ENCODE data around the gene CERS6. TPM values are rescaled to one million over a fixed set of nuclear protein-coding genes. Genes with fewer than 3 reads are reported as not detected.

Gene CERS6
- total RNA-seq, 1 experiment from 2014 or later: 14.0 TPM

GRCh38 chr2:168718622-168719021, 262.6 kb downstream of the CERS6 start:
- Histone ChIP-seq H3K36me3 (replicated peaks; ENCODE audit: control insufficient read depth, insufficient read depth, low read length) (no peaks in the 10 kb centered on the region), H3K27me3 (ENCODE audit: control insufficient read depth, insufficient read depth, low read length) (no peaks in the 10 kb centered on the region), H3K4me3 (ENCODE audit: insufficient read depth, low read depth, low read length) (no peak overlapping the region)
- DNase-seq: no peak

DNA sequence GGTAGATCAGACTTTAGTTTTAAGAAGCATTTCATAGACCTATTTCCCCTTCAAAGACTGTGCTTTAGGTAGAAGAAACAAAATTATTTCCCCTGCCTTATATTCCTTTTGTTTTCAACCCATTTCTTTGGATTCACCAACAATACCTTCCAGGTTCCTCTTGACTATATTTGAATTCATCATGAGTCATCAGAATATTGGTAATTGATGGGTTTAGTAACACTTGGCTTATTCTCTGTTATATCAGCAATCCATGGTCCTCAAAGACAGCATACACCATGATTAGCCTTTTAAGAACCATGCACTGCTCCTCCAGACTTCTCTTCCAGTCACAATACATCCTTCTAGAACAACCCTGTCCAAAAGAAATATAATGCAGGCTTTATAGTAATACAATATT, 263.4 kb downstream of the CERS6 start:
- no peaks in the 10 kb centered on the region for H3K36me3 ChIP-seq (replicated peaks; ENCODE audit: control insufficient read depth, insufficient read depth, low read length)

DNA sequence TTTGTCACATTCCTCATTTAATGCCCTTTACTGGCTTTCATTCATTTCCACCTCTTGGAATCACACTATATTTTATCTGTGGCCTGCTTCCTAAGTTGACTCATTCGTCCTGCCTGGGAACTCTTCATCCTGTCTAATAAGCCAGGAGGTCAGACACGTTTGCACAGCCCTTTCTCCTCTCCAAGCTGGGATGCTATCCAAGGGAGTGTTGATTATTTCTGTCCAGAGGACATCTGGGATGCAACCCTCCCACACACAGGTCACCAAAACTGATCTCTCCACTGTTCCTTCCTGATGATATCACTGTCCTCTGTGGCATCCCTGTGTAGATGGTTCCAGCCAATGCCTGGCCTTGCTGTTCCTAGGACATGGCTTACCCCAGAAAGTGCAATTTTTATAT, 266.5 kb downstream of the CERS6 start:
- Histone ChIP-seq H3K4me3 (ENCODE audit: insufficient read depth, low read depth, low read length) (no peak overlapping the region), H3K27me3 (ENCODE audit: control insufficient read depth, insufficient read depth, low read length) (no peaks in the 10 kb centered on the region), H3K36me3 (replicated peaks; ENCODE audit: control insufficient read depth, insufficient read depth, low read length) (no peaks in the 10 kb centered on the region)
- DNase-seq: no peak

More for the DNA sequence above, 263.4 kb downstream of the CERS6 start:
- DNase-seq: no peak
- H3K27me3 ChIP-seq (ENCODE audit: control insufficient read depth, insufficient read depth, low read length): no peaks in the 10 kb centered on the region
- no peak overlapping the region for H3K4me3 ChIP-seq (ENCODE audit: insufficient read depth, low read depth, low read length)

- DNase-seq: no peak
- H3K36me3 ChIP-seq (replicated peaks; ENCODE audit: control insufficient read depth, insufficient read depth, low read length): no peaks in the 10 kb centered on the region
- no peaks in the 10 kb centered on the region for H3K27me3 ChIP-seq (ENCODE audit: control insufficient read depth, insufficient read depth, low read length)
- H3K4me3 ChIP-seq (ENCODE audit: insufficient read depth, low read depth, low read length): no peak overlapping the region
Observed at GRCh38 chr2:168723275-168723899, 267.3 kb downstream of the CERS6 start.

GRCh38 chr2:168726375-168726774, 270.3 kb downstream of the CERS6 start:
- Histone ChIP-seq H3K4me3 (ENCODE audit: insufficient read depth, low read depth, low read length) (no peak overlapping the region), H3K36me3 (replicated peaks; ENCODE audit: control insufficient read depth, insufficient read depth, low read length) (no peaks in the 10 kb centered on the region), H3K27me3 (ENCODE audit: control insufficient read depth, insufficient read depth, low read length) (no peaks in the 10 kb centered on the region)
- no peak for DNase-seq

GRCh38 chr2:168727904-168728470, 271.9 kb downstream of the CERS6 start:
- no peak overlapping the region for H3K4me3 ChIP-seq (ENCODE audit: insufficient read depth, low read depth, low read length)
- DNase-seq: no peak
- no peaks in the 10 kb centered on the region for H3K36me3 ChIP-seq (replicated peaks; ENCODE audit: control insufficient read depth, insufficient read depth, low read length)
- H3K27me3 ChIP-seq (ENCODE audit: control insufficient read depth, insufficient read depth, low read length): no peaks in the 10 kb centered on the region

DNA sequence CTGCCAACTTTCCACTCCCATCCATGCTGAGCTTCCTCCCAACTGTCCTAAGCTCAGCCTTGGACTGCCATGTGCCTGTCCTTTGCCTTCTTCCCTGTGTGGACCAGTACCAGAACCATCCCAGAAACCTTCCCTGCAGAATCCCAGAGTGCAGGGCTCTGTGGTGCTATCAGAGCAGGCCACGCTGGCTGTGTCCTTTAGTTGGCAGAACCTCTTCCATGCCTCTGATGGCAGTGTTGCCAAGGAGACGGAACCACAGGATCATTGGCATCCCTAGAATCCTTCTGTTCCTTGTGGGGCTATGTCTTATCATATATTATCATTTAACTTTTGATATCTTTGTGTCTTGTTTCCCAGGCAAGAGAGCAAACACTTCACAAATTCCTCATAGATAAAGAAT, 273.4 kb downstream of the CERS6 start:
- no peaks in the 10 kb centered on the region for H3K27me3 ChIP-seq (ENCODE audit: control insufficient read depth, insufficient read depth, low read length)
- no peaks in the 10 kb centered on the region for H3K36me3 ChIP-seq (replicated peaks; ENCODE audit: control insufficient read depth, insufficient read depth, low read length)
- no peak for DNase-seq
- no peak overlapping the region for H3K4me3 ChIP-seq (ENCODE audit: insufficient read depth, low read depth, low read length)

GRCh38 chr2:168730344-168730743, 274.3 kb downstream of the CERS6 start:
- peak; percentile 6 for DNase-seq
- no peaks in the 10 kb centered on the region for H3K27me3 ChIP-seq (ENCODE audit: control insufficient read depth, insufficient read depth, low read length)
- H3K36me3 ChIP-seq (replicated peaks; ENCODE audit: control insufficient read depth, insufficient read depth, low read length): no peaks in the 10 kb centered on the region
- no peak overlapping the region for H3K4me3 ChIP-seq (ENCODE audit: insufficient read depth, low read depth, low read length)

GRCh38 chr2:168731002-168731401, 274.9 kb downstream of the CERS6 start:
- no peak for DNase-seq
- no peaks in the 10 kb centered on the region for H3K36me3 ChIP-seq (replicated peaks; ENCODE audit: control insufficient read depth, insufficient read depth, low read length)
- H3K4me3 ChIP-seq (ENCODE audit: insufficient read depth, low read depth, low read length): no peak overlapping the region
- H3K27me3 ChIP-seq (ENCODE audit: control insufficient read depth, insufficient read depth, low read length): no peaks in the 10 kb centered on the region

GRCh38 chr2:168731616-168732015, 275.5 kb downstream of the CERS6 start:
- Histone ChIP-seq H3K27me3 (ENCODE audit: control insufficient read depth, insufficient read depth, low read length) (no peaks in the 10 kb centered on the region), H3K4me3 (ENCODE audit: insufficient read depth, low read depth, low read length) (no peak overlapping the region), H3K36me3 (replicated peaks; ENCODE audit: control insufficient read depth, insufficient read depth, low read length) (no peaks in the 10 kb centered on the region)
- DNase-seq: no peak

DNA sequence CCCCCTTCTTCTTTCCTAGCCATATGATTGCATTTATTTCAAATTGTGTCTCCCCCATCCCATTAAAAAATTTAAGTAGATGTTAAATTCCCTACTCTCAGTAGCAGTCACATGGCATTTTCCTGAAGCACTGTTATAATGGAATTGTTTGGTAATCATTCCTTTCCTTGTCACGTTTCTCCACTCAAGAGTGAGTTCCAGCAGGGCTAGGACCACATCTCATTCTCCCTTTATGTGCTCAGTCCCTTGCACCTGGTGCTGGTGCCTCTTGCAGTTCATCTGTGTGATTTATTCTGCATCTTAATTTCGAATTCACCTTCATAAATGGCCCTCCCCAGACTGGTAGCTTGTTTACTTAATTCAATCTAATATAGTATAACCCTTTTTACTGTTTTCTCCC, 276.0 kb downstream of the CERS6 start:
- Histone ChIP-seq H3K36me3 (replicated peaks; ENCODE audit: control insufficient read depth, insufficient read depth, low read length) (no peaks in the 10 kb centered on the region), H3K27me3 (ENCODE audit: control insufficient read depth, insufficient read depth, low read length) (no peaks in the 10 kb centered on the region), H3K4me3 (ENCODE audit: insufficient read depth, low read depth, low read length) (no peak overlapping the region)
- DNase-seq: no peak

- DNase-seq: no peak
- Histone ChIP-seq H3K36me3 (replicated peaks; ENCODE audit: control insufficient read depth, insufficient read depth, low read length) (no peaks in the 10 kb centered on the region), H3K4me3 (ENCODE audit: insufficient read depth, low read depth, low read length) (no peak overlapping the region), H3K27me3 (ENCODE audit: control insufficient read depth, insufficient read depth, low read length) (no peaks in the 10 kb centered on the region)
Observed at GRCh38 chr2:168732506-168732905, 276.4 kb downstream of the CERS6 start.

- no peaks in the 10 kb centered on the region for H3K27me3 ChIP-seq (ENCODE audit: control insufficient read depth, insufficient read depth, low read length)
- H3K4me3 ChIP-seq (ENCODE audit: insufficient read depth, low read depth, low read length): no peak overlapping the region
- no peaks in the 10 kb centered on the region for H3K36me3 ChIP-seq (replicated peaks; ENCODE audit: control insufficient read depth, insufficient read depth, low read length)
- no peak for DNase-seq
Observed at GRCh38 chr2:168734199-168734760, 278.2 kb downstream of the CERS6 start.

GRCh38 chr2:168736649-168737445, 280.8 kb downstream of the CERS6 start:
- no peaks in the 10 kb centered on the region for H3K36me3 ChIP-seq (replicated peaks; ENCODE audit: control insufficient read depth, insufficient read depth, low read length)
- DNase-seq: no peak

DNA sequence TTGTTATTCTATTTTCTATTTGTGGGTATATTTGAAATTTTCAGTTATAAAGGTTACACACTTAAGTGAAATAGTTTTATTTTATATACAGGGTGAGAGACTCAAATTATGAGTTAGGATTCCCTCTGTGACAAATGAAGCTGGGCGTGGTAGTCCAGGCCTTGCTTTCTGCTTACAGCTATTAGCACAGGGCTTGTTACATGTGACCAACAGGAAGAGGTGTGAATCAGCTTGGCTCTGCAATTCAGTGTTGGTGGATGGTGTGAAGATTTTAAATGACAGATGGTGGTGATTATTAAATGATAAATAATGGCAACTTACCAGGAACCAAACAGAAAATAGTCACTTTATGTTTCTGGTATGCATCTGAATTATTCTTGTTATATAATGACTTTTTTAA, 282.0 kb downstream of the CERS6 start:
- Histone ChIP-seq H3K36me3 (replicated peaks; ENCODE audit: control insufficient read depth, insufficient read depth, low read length) (no peaks in the 10 kb centered on the region), H3K4me3 (ENCODE audit: insufficient read depth, low read depth, low read length) (no peak overlapping the region), H3K27me3 (ENCODE audit: control insufficient read depth, insufficient read depth, low read length) (no peaks in the 10 kb centered on the region)
- no peak for DNase-seq

More at GRCh38 chr2:168736649-168737445, 280.8 kb downstream of the CERS6 start:
- Histone ChIP-seq H3K27me3 (ENCODE audit: control insufficient read depth, insufficient read depth, low read length) (no peaks in the 10 kb centered on the region), H3K4me3 (ENCODE audit: insufficient read depth, low read depth, low read length) (no peak overlapping the region)

Data from H7 (cell line).